EL (cell line): ENCODE results near the gene C1orf21.

Experiments
- DNase-seq: peaks from one replicate; pipeline ENCODE4 v3.0.0-alpha.2; 2016

Gene C1orf21

DNA sequence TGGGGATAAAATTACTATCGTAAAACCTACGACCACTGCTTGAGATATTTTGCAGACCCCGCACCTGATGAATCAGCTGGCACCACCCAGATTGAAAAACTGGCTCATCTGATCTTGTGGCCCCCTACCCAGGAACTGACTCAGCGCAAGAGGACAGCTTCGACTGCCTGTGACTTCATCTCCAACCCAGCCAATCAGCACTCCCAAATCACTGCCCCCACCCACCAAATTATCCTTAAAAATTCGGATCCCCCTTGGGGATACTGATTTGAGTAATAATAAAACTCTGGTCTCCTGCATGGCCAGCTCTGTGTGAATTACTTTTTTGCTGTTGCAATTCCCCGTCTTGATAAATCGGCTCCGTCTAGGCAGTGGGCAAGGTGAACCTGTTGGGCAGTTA, 286.5 kb downstream of the C1orf21 start:
- DNase-seq, result no peak

GRCh38 chr1:184677344-184677743, 290.5 kb downstream of the C1orf21 start:
- DNase-seq, result no peak
